Measurements from ENCODE around the gene POLR2H.

- TF ChIP-seq CTCF (IDR thresholded peaks at IDR 0.05) (no peak), POLR2A (IDR thresholded peaks at IDR 0.05) (no peak)
Observed at GRCh38 chr3:184383033-184383740, 21.7 kb downstream of the POLR2H start.

Data from thyroid gland (tissue), 4 donors.